Astrocyte (in vitro differentiated cells and primary cell): Measurements from ENCODE around the gene TMEM175.

ENCODE experiments used
- CTCF ChIP-seq: IDR thresholded peaks from 2 replicates; pipeline ENCODE4 v1.5.1; 2011; ENCODE audit warnings: low read depth, mild to moderate bottlenecking, inconsistent platforms, low read length, moderate library complexity; ENCODE audit not compliant: insufficient read depth
- EZH2 ChIP-seq: IDR thresholded peaks from 2 replicates; pipeline ENCODE4 v1.6.1; 2012; ENCODE audit warnings: mild to moderate bottlenecking, low read length, inconsistent platforms; ENCODE audit not compliant: insufficient read depth

- no peak for TF ChIP-seq CTCF
- no peak for TF ChIP-seq EZH2
These were observed 29.3 kb downstream of the TMEM175 start for GRCh38 chr4:961351-962230.
